Endothelial cell of umbilical vein (primary cell): ENCODE results near the gene BEND5. TPM values are rescaled to one million over a fixed set of nuclear protein-coding genes. Genes with fewer than 3 reads are reported as not detected.

Experiments used
- BruUV-seq: library from RNA; stranded (reverse); fragments of 400-500 nt; replicated peaks from 2 replicates; lab custom pipeline; 2021; lab: Mats Ljungman, UMichigan
- CTCF ChIA-PET: fragments of 300-600, 350-600 bp; sonication (Branson Sonifier 250); formaldehyde crosslinking; loops from one replicate; lab custom pipeline; 2021; ENCODE audit warnings: antibody characterized with exemption, inconsistent platforms; lab: Charles Lee
- POLR2A ChIA-PET: fragments of 300-600, 350-600 bp; sonication (Branson Sonifier 250); formaldehyde crosslinking; loops from one replicate; lab custom pipeline; 2021; ENCODE audit warnings: antibody characterized with exemption, inconsistent platforms; lab: Charles Lee
- DNase-seq: peaks from one replicate; pipeline ENCODE4 v3.0.0-alpha.2; 2011; ENCODE audit warnings: low read depth, low spot score
- FAIRE-seq: peaks from 2 replicates; lab custom pipeline; 2011; peaks lifted over from hg19 to GRCh38; lab: Jason Lieb, UNC
- H2AFZ ChIP-seq: 2 replicates; pipeline ENCODE4 v1.6.0; 2012; ENCODE audit warnings: low read depth, low read length, control low read depth, inconsistent platforms
- H3K27ac ChIP-seq: 2 replicates; pipeline ENCODE4 v1.5.1; 2011; ENCODE audit warnings: low read depth, mild to moderate bottlenecking, control low read depth, low read length, moderate library complexity; ENCODE audit not compliant: insufficient read depth
- H3K27me3 ChIP-seq, 2 experiments: 2 replicates each; pipeline versions ENCODE4 v1.6.0 to v1.6.1; 2011; ENCODE audit warnings: low read length in 2 of 2, mixed read lengths in 1 of 2; ENCODE audit not compliant: control insufficient read depth in 2 of 2, insufficient read depth in 2 of 2
- H3K36me3 ChIP-seq, 2 experiments: 2 replicates in 1 of 2; 3 replicates in 1 of 2; pipeline ENCODE4 v1.5.1; 2011; ENCODE audit warnings: low read length in 2 of 2, mild to moderate bottlenecking in 1 of 2, moderate library complexity in 1 of 2; ENCODE audit not compliant: control insufficient read depth in 2 of 2, insufficient read depth in 2 of 2; ENCODE audit errors: extremely low read depth in 1 of 2
- H3K4me1 ChIP-seq: 3 replicates; pipeline ENCODE4 v1.5.1; 2011; ENCODE audit warnings: mild to moderate bottlenecking, low read length; ENCODE audit not compliant: control insufficient read depth, insufficient read depth; ENCODE audit errors: extremely low read depth
- H3K4me2 ChIP-seq: 2 replicates; pipeline ENCODE4 v1.6.1; 2011; ENCODE audit warnings: low read length, control low read depth, mixed read lengths; ENCODE audit not compliant: insufficient read depth
- H3K4me3 ChIP-seq, 3 experiments: fragments of 200-600 bp in 1 of 3; sonication (generic), shearing (Covaris generic) in 1 of 3; replicated peaks in 1 of 3; 2 replicates each; pipeline ENCODE4 v1.5.1; 2011 to 2016; ENCODE audit warnings: control low read depth in 3 of 3, low read length in 3 of 3, mild to moderate bottlenecking in 2 of 3, inconsistent platforms in 1 of 3, low read depth in 1 of 3, moderate library complexity in 1 of 3; ENCODE audit not compliant: insufficient read depth in 1 of 3
- H3K79me2 ChIP-seq: 2 replicates; pipeline ENCODE4 v1.6.0; 2012; ENCODE audit warnings: low read length, inconsistent platforms; ENCODE audit not compliant: control insufficient read depth, insufficient read depth
- H3K9ac ChIP-seq: replicated peaks from 2 replicates; pipeline ENCODE3; 2011; ENCODE audit warnings: low read length, control low read depth; ENCODE audit not compliant: insufficient read depth; ENCODE audit errors: extremely low read depth
- H3K9me1 ChIP-seq: replicated peaks from 3 replicates; pipeline ENCODE4 v1.6.0; 2011; ENCODE audit warnings: mild to moderate bottlenecking, low read length; ENCODE audit not compliant: control insufficient read depth, insufficient read depth; ENCODE audit errors: extremely low read depth
- H3K9me3 ChIP-seq: replicated peaks from 2 replicates; pipeline ENCODE4 v1.5.1; 2012; ENCODE audit warnings: low read length, inconsistent platforms; ENCODE audit not compliant: control insufficient read depth, insufficient read depth
- H4K20me1 ChIP-seq: replicated peaks from 2 replicates; pipeline ENCODE3; 2011; ENCODE audit warnings: mild to moderate bottlenecking, low read length; ENCODE audit not compliant: control insufficient read depth, insufficient read depth; ENCODE audit errors: extremely low read depth
- EZH2 ChIP-seq: IDR thresholded peaks from 2 replicates; pipeline ENCODE4 v1.6.1; 2012; ENCODE audit warnings: borderline replicate concordance, low read depth, mild to moderate bottlenecking, moderate library complexity, low read length, inconsistent platforms; ENCODE audit not compliant: severe bottlenecking
- FOS ChIP-seq: IDR thresholded peaks from 2 replicates; pipeline ENCODE4 v1.6.1; 2011; ENCODE audit warnings: mild to moderate bottlenecking, low read length, moderate library complexity, borderline replicate concordance; ENCODE audit not compliant: insufficient read depth
- JUN ChIP-seq: IDR thresholded peaks from 2 replicates; pipeline ENCODE4 v1.6.1; 2011; ENCODE audit warnings: borderline replicate concordance, low read depth; ENCODE audit not compliant: insufficient read length, insufficient read depth
- MYC ChIP-seq: IDR thresholded peaks from one replicate; pipeline ENCODE4 v1.6.1; 2011; ENCODE audit warnings: mild to moderate bottlenecking, low read depth, low read length
- POLR2A ChIP-seq: IDR thresholded peaks from 2 replicates; pipeline ENCODE4 v1.6.1; 2012; ENCODE audit warnings: low read depth, mild to moderate bottlenecking, control low read depth, low read length
- POLR2AphosphoS5 ChIP-seq: IDR thresholded peaks from 2 replicates; pipeline ENCODE4 v1.6.1; 2012; ENCODE audit warnings: low read depth, mild to moderate bottlenecking, control low read depth, low read length, moderate library complexity; ENCODE audit not compliant: insufficient read depth
- dilution Hi-C: fragments of 300-500 bp; cut with MboI; formaldehyde crosslinking; loops from one replicate; pipeline ENCODE4 v1.15.0; 2019; ENCODE audit warnings: low sequenced_read_pairs; ENCODE audit not compliant: extremely low pct_ligation_motif_present
- intact Hi-C: fragments of 100-400 bp; cut with micrococcal nuclease; formaldehyde crosslinking; loops from one replicate; pipeline ENCODE4 v1.10.0; 2022
- polyA plus RNA-seq, 4 experiments: library from polyadenylated mRNA; depleted of rRNA in 3 of 4; stranded (reverse) in 3 of 4; unstranded in 1 of 4; fragments of >200 nt; gene quantifications; 2 replicates each; pipeline versions ENCODE4 v1.2.1 to v1.2.3, GENCODE V29; 2011 to 2012; ENCODE audit warnings: missing spikeins in 1 of 4
- total RNA-seq: library from RNA; stranded (reverse); gene quantifications from 2 replicates; pipeline ENCODE4 v1.2.3, GENCODE V29; 2021
- TF ChIP-seq, protein P1 (sequence below), 2 donors: IDR thresholded peaks; 1 replicate in 1 of 2; 2 replicates in 1 of 2; pipeline ENCODE4 v1.5.1; 2011; ENCODE audit warnings: low read length in 2 of 2, mild to moderate bottlenecking in 2 of 2, moderate library complexity in 2 of 2, control low read depth in 1 of 2, inconsistent platforms in 1 of 2, low read depth in 1 of 2; ENCODE audit not compliant: insufficient read depth in 1 of 2; ENCODE audit errors: extremely low read depth in 1 of 2

BEND5 gene
- total and polyA plus RNA-seq, 2 donors (not counting 3 experiments of a cell fraction or from before 2014, with no cell fraction given): not detected

DNA sequence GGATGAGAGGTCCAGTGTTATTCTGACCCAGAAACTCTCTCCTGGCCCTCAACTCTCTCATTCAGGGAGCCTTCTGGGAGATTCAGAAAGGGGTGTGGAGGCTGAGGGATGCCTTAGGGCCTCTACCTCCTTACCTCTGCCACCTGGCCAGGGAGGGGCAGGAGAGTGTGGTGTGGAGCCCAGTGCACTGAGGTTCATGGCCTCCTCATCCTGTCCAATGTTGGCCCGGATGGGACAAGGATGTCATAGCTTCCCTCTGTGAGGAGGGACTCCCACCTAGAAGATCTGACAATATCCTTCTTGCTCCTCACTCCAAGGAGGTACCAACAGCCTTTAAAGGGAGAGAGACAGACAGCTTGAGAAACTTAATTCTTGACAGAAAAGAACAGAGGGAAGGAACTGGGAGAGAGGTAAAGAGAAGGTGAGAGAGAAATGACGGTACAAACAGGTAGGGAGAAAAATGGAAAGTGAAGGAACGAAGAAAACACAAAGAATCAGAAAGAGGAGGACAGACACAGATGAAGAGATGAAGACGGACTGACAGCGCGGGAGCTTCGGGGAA lies 779 bp downstream of the BEND5 start:
- dilution Hi-C loops (no loop called here), intact Hi-C loops (no loop called here)
- ChIA-PET POLR2A (no interaction called here), CTCF (no interaction called here)
- H3K36me3 ChIP-seq: no peaks in the 10 kb centered on the region
- TF ChIP-seq JUN (no peak), FOS (no peak), EZH2 (no peak), MYC (no peak)
- H3K9me3 ChIP-seq: no peaks in the 10 kb centered on the region
- H3K4me1 ChIP-seq: no peaks in the 10 kb centered on the region
- no peaks in the 10 kb centered on the region for H4K20me1 ChIP-seq
- FAIRE-seq (no peak), DNase-seq (no peak)
- H3K9ac ChIP-seq: no peak overlapping the region
- no peak overlapping the region for H3K4me2 ChIP-seq
- no peak overlapping the region for H2AFZ ChIP-seq
- H3K9me1 ChIP-seq: no peaks in the 10 kb centered on the region
- no peak overlapping the region for H3K27ac ChIP-seq
- no TSS peak for BruUV-seq
- peaks cover 0 to 2% of the 10 kb centered on the region in 2 experiments for H3K27me3 ChIP-seq
- H3K79me2 ChIP-seq: no peaks in the 10 kb centered on the region
- no peak overlapping the region for H3K4me3 ChIP-seq

DNA sequence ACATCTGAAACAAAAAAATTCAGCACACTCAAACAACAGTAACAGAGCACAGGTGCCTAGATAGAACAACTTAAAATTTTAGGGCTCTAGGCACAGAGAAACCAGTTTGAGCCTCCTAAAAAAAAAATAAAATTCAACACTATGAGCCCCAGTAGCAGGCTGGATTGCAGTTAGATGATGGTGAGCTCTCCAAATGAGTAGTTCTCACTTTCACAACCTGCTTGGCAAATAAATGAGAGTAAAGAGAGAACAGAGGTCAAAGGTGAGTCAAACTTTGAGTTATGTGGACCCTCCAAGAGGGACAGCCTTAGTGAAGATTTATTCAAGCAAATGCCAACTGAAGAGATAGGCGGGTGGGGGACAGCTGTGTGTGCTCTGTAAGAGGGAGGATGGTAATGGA lies 3.6 kb downstream of the BEND5 start:
- FAIRE-seq (no peak), DNase-seq (no peak)
- CTCF ChIA-PET: no interaction called here
- H3K27me3 ChIP-seq: peaks cover 0 to 2% of the 10 kb centered on the region in 2 experiments
- no peaks in the 10 kb centered on the region for H3K4me1 ChIP-seq
- H3K4me2 ChIP-seq: no peak overlapping the region
- H3K9me3 ChIP-seq: no peaks in the 10 kb centered on the region
- no TSS peak for BruUV-seq
- dilution Hi-C loops: no loop called here
- TF ChIP-seq EZH2 (no peak), POLR2AphosphoS5 (no peak), FOS (no peak), POLR2A (no peak), JUN (no peak)
- TF ChIP-seq, protein P1, sequence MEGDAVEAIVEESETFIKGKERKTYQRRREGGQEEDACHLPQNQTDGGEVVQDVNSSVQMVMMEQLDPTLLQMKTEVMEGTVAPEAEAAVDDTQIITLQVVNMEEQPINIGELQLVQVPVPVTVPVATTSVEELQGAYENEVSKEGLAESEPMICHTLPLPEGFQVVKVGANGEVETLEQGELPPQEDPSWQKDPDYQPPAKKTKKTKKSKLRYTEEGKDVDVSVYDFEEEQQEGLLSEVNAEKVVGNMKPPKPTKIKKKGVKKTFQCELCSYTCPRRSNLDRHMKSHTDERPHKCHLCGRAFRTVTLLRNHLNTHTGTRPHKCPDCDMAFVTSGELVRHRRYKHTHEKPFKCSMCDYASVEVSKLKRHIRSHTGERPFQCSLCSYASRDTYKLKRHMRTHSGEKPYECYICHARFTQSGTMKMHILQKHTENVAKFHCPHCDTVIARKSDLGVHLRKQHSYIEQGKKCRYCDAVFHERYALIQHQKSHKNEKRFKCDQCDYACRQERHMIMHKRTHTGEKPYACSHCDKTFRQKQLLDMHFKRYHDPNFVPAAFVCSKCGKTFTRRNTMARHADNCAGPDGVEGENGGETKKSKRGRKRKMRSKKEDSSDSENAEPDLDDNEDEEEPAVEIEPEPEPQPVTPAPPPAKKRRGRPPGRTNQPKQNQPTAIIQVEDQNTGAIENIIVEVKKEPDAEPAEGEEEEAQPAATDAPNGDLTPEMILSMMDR (IDR thresholded peaks at IDR 0.05; ENCODE audit: extremely low read depth in 1 of 2, insufficient read depth in 1 of 2, low read depth in 1 of 2, low read length in 2 of 2): no peak
- H2AFZ ChIP-seq: no peak overlapping the region
- no peak overlapping the region for H3K9ac ChIP-seq
- no peak overlapping the region for H3K4me3 ChIP-seq
- no peaks in the 10 kb centered on the region for H3K36me3 ChIP-seq
- no peaks in the 10 kb centered on the region for H3K79me2 ChIP-seq
- POLR2A ChIA-PET: no interaction called here
- H4K20me1 ChIP-seq: no peaks in the 10 kb centered on the region
- H3K27ac ChIP-seq: no peak overlapping the region
- intact Hi-C loops: no loop called here
- no peaks in the 10 kb centered on the region for H3K9me1 ChIP-seq
